Mucosa of descending colon (tissue), 3 donors: ENCODE measurements around the gene PRR35. TPM values are rescaled to one million over a fixed set of nuclear protein-coding genes. Genes with fewer than 3 reads are reported as not detected.
A peak's percentile ranks its signal among the peaks of the same experiment; 100 is the strongest.

Experiments
- ATAC-seq: fragments of 200-7000 bp; cut with Tn5 transposase; one replicate; pipeline ENCODE4 v1.9.1; 2020; ENCODE audit warnings: mild to moderate bottlenecking, moderate library complexity
- DNase-seq, 3 donors: peaks; one replicate each; pipeline ENCODE4 v3.0.0-alpha.2; 2020
- H3K36me3 ChIP-seq: fragments of 200-600 bp; one replicate; pipeline ENCODE4 v1.8.0; 2021; ENCODE audit warnings: low read depth, mild to moderate bottlenecking
- H3K4me1 ChIP-seq: fragments of 200-600 bp; one replicate; pipeline ENCODE4 v1.8.0; 2021; ENCODE audit warnings: low read depth, mild to moderate bottlenecking
- H3K4me3 ChIP-seq: fragments of 200-600 bp; one replicate; pipeline ENCODE4 v1.8.0; 2021; ENCODE audit warnings: mild to moderate bottlenecking
- H3K9me3 ChIP-seq: fragments of 200-600 bp; one replicate; pipeline ENCODE4 v1.8.0; 2021; ENCODE audit warnings: mild to moderate bottlenecking
- intact Hi-C, 2 donors: fragments of 100-400 bp; cut with DNase I in 1 of 2; cut with micrococcal nuclease in 1 of 2; formaldehyde crosslinking; loops; one replicate each; pipeline versions ENCODE4 v1.11.0 to v1.11.1; 2022; cut with DNase I, micrococcal nuclease
- total RNA-seq, 3 donors: library from RNA; stranded (reverse); fragmentation: NEBNext Ultra II Directional in 2 of 3; extraction: Animal tissue kit (Norgen Biotek cat#: 25700) in 2 of 3; gene quantifications; one replicate each; pipeline versions ENCODE4 v1.2.1 to v1.2.4, GENCODE V29; 2021 to 2023
- TF ChIP-seq, protein P1 (sequence below): fragments of 200-600 bp; IDR thresholded peaks from one replicate; pipeline ENCODE4 v1.8.0; 2022; ENCODE audit warnings: antibody characterized with exemption, mild to moderate bottlenecking
- donor health status: DM: no; HTN: no; CAD: no; lungs with moderate emphysema.
- donor health status: DM: no; HTN: no; CAD: no.
- donor health status: DM: no; HTN: yes; CAD: no.

The PRR35 gene
- total RNA-seq, 3 donors from 2014 or later: not detected

GRCh38 chr16:540645-541340 is 19.4 kb upstream of the PRR35 start:
- TF ChIP-seq, protein P1, sequence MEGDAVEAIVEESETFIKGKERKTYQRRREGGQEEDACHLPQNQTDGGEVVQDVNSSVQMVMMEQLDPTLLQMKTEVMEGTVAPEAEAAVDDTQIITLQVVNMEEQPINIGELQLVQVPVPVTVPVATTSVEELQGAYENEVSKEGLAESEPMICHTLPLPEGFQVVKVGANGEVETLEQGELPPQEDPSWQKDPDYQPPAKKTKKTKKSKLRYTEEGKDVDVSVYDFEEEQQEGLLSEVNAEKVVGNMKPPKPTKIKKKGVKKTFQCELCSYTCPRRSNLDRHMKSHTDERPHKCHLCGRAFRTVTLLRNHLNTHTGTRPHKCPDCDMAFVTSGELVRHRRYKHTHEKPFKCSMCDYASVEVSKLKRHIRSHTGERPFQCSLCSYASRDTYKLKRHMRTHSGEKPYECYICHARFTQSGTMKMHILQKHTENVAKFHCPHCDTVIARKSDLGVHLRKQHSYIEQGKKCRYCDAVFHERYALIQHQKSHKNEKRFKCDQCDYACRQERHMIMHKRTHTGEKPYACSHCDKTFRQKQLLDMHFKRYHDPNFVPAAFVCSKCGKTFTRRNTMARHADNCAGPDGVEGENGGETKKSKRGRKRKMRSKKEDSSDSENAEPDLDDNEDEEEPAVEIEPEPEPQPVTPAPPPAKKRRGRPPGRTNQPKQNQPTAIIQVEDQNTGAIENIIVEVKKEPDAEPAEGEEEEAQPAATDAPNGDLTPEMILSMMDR: no peak

GRCh38 chr16:543301-544164 is 16.7 kb upstream of the PRR35 start:
- Histone ChIP-seq H3K4me3 (no peak overlapping the region), H3K36me3 (no peaks in the 10 kb centered on the region), H3K9me3 (no peaks in the 10 kb centered on the region), H3K4me1 (no peaks in the 10 kb centered on the region)
- intact Hi-C loops: no loop called here
- no peak for DNase-seq
- TF ChIP-seq, protein P1: no peak
- ATAC-seq: no peak

More at GRCh38 chr16:540645-541340, 19.4 kb upstream of the PRR35 start:
- no peak for DNase-seq
- H3K9me3 ChIP-seq: no peaks in the 10 kb centered on the region
- no peak overlapping the region for H3K4me3 ChIP-seq
- intact Hi-C loops: no loop called here
- no peak for ATAC-seq
- H3K36me3 ChIP-seq: no peaks in the 10 kb centered on the region
- H3K4me1 ChIP-seq: peaks cover 2% of the 10 kb centered on the region

DNA sequence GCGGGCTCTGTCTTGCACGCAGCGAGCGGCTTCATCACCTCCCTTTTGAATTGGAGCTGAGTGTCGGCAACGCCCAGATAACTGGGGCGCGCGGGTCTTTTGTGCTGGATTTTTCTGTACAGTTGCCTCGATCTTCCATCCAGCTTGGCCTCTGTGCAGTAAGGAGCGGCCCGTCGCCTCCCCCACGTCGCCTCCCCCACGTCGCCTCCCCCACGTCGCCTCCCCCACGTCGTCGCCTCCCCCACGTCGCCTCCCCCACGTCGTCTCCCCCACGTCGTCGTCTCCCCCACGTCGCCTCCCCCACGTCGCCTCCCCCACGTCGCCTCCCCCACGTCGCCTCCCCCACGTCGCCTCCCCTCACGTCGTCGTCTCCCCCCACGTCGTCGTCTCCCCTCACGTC is 15.7 kb upstream of the PRR35 start:
- TF ChIP-seq, protein P1: no peak
- intact Hi-C loops: no loop called here
- no peak for ATAC-seq
- Histone ChIP-seq H3K4me3 (no peak overlapping the region), H3K4me1 (no peaks in the 10 kb centered on the region), H3K36me3 (no peaks in the 10 kb centered on the region), H3K9me3 (no peaks in the 10 kb centered on the region)
- no peak for DNase-seq

- DNase-seq (peak; percentile 86 to 90 (median 88)), ATAC-seq (peak; percentile 91)
- no peaks in the 10 kb centered on the region for H3K9me3 ChIP-seq
- TF ChIP-seq, protein P1: peak; percentile 36
- no peaks in the 10 kb centered on the region for H3K36me3 ChIP-seq
- H3K4me3 ChIP-seq: no peak overlapping the region
- intact Hi-C loops: no loop called here
- no peaks in the 10 kb centered on the region for H3K4me1 ChIP-seq
Measured at GRCh38 chr16:546909-547770, 13.1 kb upstream of the PRR35 start.

DNA sequence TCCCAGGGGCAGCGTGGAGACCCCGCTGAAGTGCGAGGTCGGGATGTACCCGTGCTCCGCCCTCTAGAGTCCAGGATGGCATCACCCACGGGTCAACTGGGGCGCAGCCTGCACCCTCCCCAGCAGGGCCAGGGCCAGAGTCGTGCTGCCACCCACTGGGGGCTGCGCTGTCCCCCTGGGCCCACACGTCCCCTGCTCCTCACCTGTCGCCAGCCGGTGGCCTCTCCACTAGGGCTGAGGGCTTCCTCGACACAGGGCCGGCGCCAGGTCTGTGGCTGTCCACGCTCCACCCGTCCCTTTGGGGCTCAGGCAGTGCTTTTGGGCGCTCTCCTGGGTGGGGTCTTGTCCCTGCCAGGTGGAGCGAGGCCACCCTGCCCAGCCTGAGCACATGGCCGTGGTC is 11.6 kb upstream of the PRR35 start:
- Histone ChIP-seq H3K4me1 (no peaks in the 10 kb centered on the region), H3K9me3 (no peaks in the 10 kb centered on the region), H3K36me3 (no peaks in the 10 kb centered on the region), H3K4me3 (no peak overlapping the region)
- TF ChIP-seq, protein P1: no peak
- intact Hi-C loops: no loop called here
- DNase-seq (no peak), ATAC-seq (no peak)
